HEK293T (cell line): ENCODE measurements around the gene CYP4B1.
"Not testable (repeated sequence)": the region's sequence is repeated elsewhere in the genome, so short reads cannot be mapped to it uniquely, and the experiment has no call there.

Experiments
- CTCF ChIA-PET: fragments of 350-600 bp; formaldehyde crosslinking; extraction: SDS; loops from one replicate; lab custom pipeline; 2021; ENCODE audit warnings: antibody characterized with exemption, inconsistent platforms; lab: Yijun Ruan, JAX
- POLR2A ChIA-PET: fragments of 350-600 bp; formaldehyde crosslinking; extraction: SDS; loops from one replicate; lab custom pipeline; 2020; ENCODE audit warnings: antibody characterized with exemption, inconsistent platforms; lab: Yijun Ruan, JAX
- DNase-seq: peaks from one replicate; pipeline ENCODE4 v3.0.0; 2012; ENCODE audit warnings: mixed read lengths; ENCODE audit errors: extremely low spot score
- ARNT ChIP-seq: fragments of 450-650 bp; IDR thresholded peaks from 2 replicates; pipeline ENCODE4 v1.6.1; 2017; ENCODE audit warnings: mild to moderate bottlenecking
- BHLHE40 ChIP-seq: fragments of 450-650 bp; IDR thresholded peaks from 2 replicates; pipeline ENCODE4 v1.6.1; 2016; ENCODE audit warnings: mild to moderate bottlenecking, moderate library complexity, borderline replicate concordance
- CTBP1 ChIP-seq: fragments of 450-650 bp; IDR thresholded peaks from 2 replicates; pipeline ENCODE4 v1.6.1; 2016; ENCODE audit warnings: borderline replicate concordance
- ELF4 ChIP-seq: fragments of 450-650 bp; IDR thresholded peaks from 2 replicates; pipeline ENCODE4 v1.6.1; 2017; ENCODE audit warnings: antibody characterized with exemption
- FOXA1 ChIP-seq: fragments of 450-650 bp; IDR thresholded peaks from 2 replicates; pipeline ENCODE4 v1.6.1; 2016; ENCODE audit warnings: mild to moderate bottlenecking
- FOXK2 ChIP-seq: fragments of 450-650 bp; IDR thresholded peaks from 2 replicates; pipeline ENCODE4 v1.6.1; 2016; ENCODE audit warnings: mild to moderate bottlenecking
- FOXM1 ChIP-seq: fragments of 450-650 bp; IDR thresholded peaks from 2 replicates; pipeline ENCODE4 v1.6.1; 2017; ENCODE audit warnings: mild to moderate bottlenecking, borderline replicate concordance
- HDGF ChIP-seq: fragments of 450-650 bp; IDR thresholded peaks from 2 replicates; pipeline ENCODE4 v1.6.1; 2017; ENCODE audit warnings: antibody characterized with exemption, borderline replicate concordance
- L3MBTL2 ChIP-seq: fragments of 450-650 bp; conservative IDR thresholded peaks from 2 replicates; pipeline ENCODE4 v1.6.1; 2016; ENCODE audit warnings: mild to moderate bottlenecking
- LEF1 ChIP-seq: fragments of 450-650 bp; IDR thresholded peaks from 2 replicates; pipeline ENCODE4 v1.6.1; 2017; ENCODE audit warnings: mild to moderate bottlenecking, borderline replicate concordance
- NFRKB ChIP-seq: fragments of 450-650 bp; IDR thresholded peaks from 2 replicates; pipeline ENCODE4 v1.6.1; 2016; ENCODE audit warnings: mild to moderate bottlenecking, moderate library complexity
- SP1 ChIP-seq: fragments of 450-650 bp; IDR thresholded peaks from 2 replicates; pipeline ENCODE4 v1.6.1; 2017
- SUZ12 ChIP-seq: fragments of 450-650 bp; IDR thresholded peaks from 2 replicates; pipeline ENCODE4 v1.6.1; 2016; ENCODE audit warnings: mild to moderate bottlenecking
- TARDBP ChIP-seq: fragments of 450-650 bp; IDR thresholded peaks from 2 replicates; pipeline ENCODE4 v1.6.1; 2016
- ZNF384 ChIP-seq: fragments of 450-650 bp; IDR thresholded peaks from 2 replicates; pipeline ENCODE4 v1.6.1; 2016
- TF ChIP-seq, protein P1 (sequence below): fragments of 450-650 bp; IDR thresholded peaks from 2 replicates; pipeline ENCODE4 v1.6.1; 2016

Gene CYP4B1

DNA sequence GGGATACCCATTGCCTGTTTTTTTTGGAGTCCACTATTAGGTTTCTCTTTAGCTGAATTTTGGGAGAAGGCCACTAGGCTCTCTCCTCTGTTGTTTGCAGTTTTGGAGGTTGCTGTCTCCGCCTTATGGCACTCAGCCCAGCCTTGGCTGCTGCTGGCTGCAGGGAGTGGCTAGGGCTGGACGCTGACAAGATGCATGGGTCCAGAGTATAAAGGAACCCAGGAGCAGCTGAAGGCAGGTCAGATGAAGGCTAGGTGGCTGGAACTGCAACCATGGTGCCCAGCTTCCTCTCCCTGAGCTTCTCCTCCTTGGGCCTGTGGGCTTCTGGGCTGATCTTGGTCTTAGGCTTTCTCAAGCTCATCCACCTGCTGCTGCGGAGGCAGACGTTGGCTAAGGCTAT, at the start of gene CYP4B1:
Gene CYP4B1 (plus strand): TSS at position 237 of the 400 bp plus-strand sequence. CDS start 36 bp downstream, at position 273.
- ChIA-PET POLR2A (no interaction called here), CTCF (no interaction called here)
- TF ChIP-seq ARNT = no peak
- no peak for TF ChIP-seq NFRKB
- TF ChIP-seq L3MBTL2 = no peak
- no peak for TF ChIP-seq SP1
- TF ChIP-seq ZNF384 = no peak
- no peak for TF ChIP-seq FOXM1
- TF ChIP-seq TARDBP = no peak
- TF ChIP-seq SUZ12 = no peak
- no peak for TF ChIP-seq FOXK2
- TF ChIP-seq LEF1 = no peak
- TF ChIP-seq CTBP1 = no peak
- TF ChIP-seq, protein P1, sequence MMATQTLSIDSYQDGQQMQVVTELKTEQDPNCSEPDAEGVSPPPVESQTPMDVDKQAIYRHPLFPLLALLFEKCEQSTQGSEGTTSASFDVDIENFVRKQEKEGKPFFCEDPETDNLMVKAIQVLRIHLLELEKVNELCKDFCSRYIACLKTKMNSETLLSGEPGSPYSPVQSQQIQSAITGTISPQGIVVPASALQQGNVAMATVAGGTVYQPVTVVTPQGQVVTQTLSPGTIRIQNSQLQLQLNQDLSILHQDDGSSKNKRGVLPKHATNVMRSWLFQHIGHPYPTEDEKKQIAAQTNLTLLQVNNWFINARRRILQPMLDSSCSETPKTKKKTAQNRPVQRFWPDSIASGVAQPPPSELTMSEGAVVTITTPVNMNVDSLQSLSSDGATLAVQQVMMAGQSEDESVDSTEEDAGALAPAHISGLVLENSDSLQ = no peak
- DNase-seq = no peak

DNA sequence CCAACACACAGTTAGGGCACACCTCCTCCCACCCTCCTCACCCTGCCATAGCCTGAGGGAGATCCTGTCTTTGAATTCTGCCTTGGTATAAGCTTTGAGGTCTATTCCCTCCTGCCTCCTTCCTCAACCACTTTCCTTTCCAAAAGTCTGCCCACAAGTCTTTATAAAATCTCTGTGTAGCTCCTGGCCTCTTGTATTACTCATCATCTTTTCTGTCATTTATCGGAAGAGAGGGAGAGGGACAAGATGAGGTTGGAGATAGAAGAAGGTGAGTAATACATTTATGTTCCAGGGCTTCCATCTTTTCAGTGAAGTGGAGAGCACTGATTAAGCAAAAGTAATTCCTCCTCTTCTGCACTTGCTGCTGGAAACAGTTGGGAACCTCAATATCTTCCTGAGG, 49.4 kb upstream of the CYP4B1 start:
- ChIA-PET CTCF (no interaction called here), POLR2A (no interaction called here)
- no peak for TF ChIP-seq LEF1
- TF ChIP-seq NFRKB = no peak
- no peak for TF ChIP-seq FOXA1
- no peak for TF ChIP-seq FOXK2
- no peak for TF ChIP-seq SP1
- TF ChIP-seq, protein P1 = no peak
- TF ChIP-seq ELF4 = no peak
- no peak for TF ChIP-seq ARNT
- no peak for TF ChIP-seq CTBP1
- TF ChIP-seq SUZ12 = no peak
- no peak for TF ChIP-seq ZNF384
- DNase-seq = no peak

DNA sequence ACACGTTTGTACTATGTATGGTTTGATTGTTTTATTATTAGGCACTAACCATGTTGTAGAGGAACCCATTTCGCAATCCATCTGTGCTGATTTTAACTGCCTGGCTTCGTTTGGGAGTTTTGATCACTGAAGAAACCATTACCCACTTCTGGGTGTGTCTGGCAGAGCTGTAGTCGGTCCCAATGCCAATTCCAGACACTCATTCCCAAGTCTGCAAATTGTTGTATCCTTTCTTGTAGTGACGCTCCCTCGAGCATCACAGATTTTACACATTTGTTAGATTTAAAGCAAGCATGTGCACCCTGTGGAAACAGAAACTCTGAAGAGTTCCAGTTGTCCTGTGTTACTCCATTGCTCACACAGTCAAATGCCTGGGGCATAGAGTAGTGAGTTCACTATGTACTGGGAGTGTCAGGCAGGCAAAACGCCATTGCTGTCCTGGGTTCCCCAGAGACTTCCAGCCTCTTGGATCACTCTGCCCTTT, 48.9 kb upstream of the CYP4B1 start:
- TF ChIP-seq CTBP1 = no peak
- TF ChIP-seq HDGF = no peak
- TF ChIP-seq L3MBTL2 = no peak
- TF ChIP-seq, protein P1 = no peak
- no peak for TF ChIP-seq SP1
- no peak for TF ChIP-seq FOXA1
- no peak for TF ChIP-seq ARNT
- TF ChIP-seq TARDBP = no peak
- TF ChIP-seq NFRKB = no peak
- POLR2A ChIA-PET = no interaction called here
- DNase-seq = no peak
- CTCF ChIA-PET = no interaction called here

DNA sequence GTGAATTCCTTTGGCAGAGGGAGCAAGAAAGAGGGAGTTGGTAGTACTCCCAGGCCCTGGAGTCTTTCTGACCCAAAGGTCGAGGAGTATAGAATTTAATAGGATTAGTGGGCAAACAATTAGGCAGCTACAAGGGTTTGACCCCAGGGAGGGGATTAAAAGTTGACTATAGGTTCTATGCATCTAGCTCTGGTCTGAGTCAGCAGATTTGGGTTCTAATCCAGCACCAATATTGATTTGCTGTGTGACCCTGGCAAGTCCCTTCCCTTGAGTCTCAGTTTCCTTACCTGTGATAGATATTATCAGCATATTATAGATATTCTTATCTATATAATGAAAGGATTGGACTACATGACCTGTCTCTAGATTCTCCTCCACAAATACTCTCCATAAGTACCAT, 44.9 kb upstream of the CYP4B1 start:
- CTCF ChIA-PET = no interaction called here
- TF ChIP-seq L3MBTL2 (no peak), SP1 (no peak), CTBP1 (no peak), FOXM1 (no peak), FOXA1 (no peak), ZNF384 (no peak), ARNT (no peak), SUZ12 (no peak), ELF4 (no peak), LEF1 (no peak), BHLHE40 (no peak), FOXK2 (no peak), NFRKB (no peak), HDGF (no peak), TARDBP (no peak)
- TF ChIP-seq, protein P1 = no peak
- POLR2A ChIA-PET = no interaction called here
- no peak for DNase-seq

DNA sequence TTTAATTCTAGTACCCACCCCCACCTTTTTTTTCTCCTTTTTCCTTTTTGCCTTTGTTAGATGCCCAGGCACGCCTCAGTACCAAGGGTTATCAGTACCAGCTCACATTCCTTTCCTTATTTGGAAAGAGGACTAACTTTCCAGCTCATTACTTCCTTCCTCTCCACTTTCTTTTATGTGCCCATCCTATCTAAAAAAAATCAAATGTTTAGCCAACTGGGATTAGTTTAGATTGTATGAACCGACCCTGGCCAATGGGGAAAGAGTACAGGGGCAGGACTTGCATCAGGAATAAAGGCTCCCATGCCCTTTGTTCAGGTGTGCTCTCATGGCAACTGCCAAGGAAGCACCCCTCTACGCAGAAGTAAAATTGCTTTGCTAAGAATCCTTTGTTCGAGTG, 44.1 kb upstream of the CYP4B1 start:
- POLR2A ChIA-PET, DNase-seq, CTCF ChIA-PET: not testable (repeated sequence)

DNA sequence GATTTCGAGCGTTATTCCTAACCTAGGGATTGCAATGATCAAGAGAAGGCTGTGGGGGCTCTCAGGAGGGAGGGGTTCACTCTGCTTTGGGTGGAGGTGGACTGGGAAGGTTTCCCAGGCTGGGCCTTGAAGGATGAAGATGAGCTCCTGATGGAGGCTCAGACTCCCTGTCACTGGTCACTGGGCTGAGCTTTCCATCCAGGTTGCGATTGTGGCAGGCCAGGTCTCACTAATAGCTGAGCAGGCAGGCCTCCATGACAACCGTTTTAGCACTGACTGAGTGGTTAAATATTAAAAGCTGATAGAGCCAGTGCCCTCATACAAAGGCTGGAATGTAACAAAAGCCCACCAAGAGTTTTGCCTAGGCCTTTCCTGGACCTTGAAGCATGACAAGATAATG, 43.7 kb upstream of the CYP4B1 start:
- POLR2A ChIA-PET = no interaction called here
- DNase-seq = no peak
- no peak for TF ChIP-seq SP1
- TF ChIP-seq FOXK2 = no peak
- no peak for TF ChIP-seq FOXM1
- TF ChIP-seq TARDBP = no peak
- TF ChIP-seq BHLHE40 = no peak
- TF ChIP-seq, protein P1 = no peak
- no peak for TF ChIP-seq LEF1
- TF ChIP-seq L3MBTL2 = no peak
- no peak for TF ChIP-seq ARNT
- TF ChIP-seq NFRKB = no peak
- no peak for TF ChIP-seq ZNF384
- TF ChIP-seq CTBP1 = no peak
- no peak for TF ChIP-seq FOXA1
- TF ChIP-seq HDGF = no peak
- TF ChIP-seq ELF4 = no peak
- TF ChIP-seq SUZ12 = no peak
- CTCF ChIA-PET = no interaction called here
